HG02763 (cell line): ENCODE results near the gene ATP8A2.

Experiments used
- ATAC-seq: cut with Tn5 transposase; IDR thresholded peaks from one replicate; pipeline ENCODE4 v1.9.1; 2021; ENCODE audit warnings: mild to moderate bottlenecking, moderate library complexity; ENCODE audit not compliant: unreplicated experiment

Gene ATP8A2

GRCh38 chr13:25722893-25723292, 351.1 kb downstream of the ATP8A2 start:
- ATAC-seq = no peak

GRCh38 chr13:25725104-25725503, 353.3 kb downstream of the ATP8A2 start:
- ATAC-seq = no peak

- no peak for ATAC-seq
Measured at GRCh38 chr13:25727250-25727649, 355.5 kb downstream of the ATP8A2 start.

- ATAC-seq = no peak
Measured at GRCh38 chr13:25727810-25728209, 356.0 kb downstream of the ATP8A2 start.

GRCh38 chr13:25729201-25729600, 357.4 kb downstream of the ATP8A2 start:
- no peak for ATAC-seq

- no peak for ATAC-seq
Measured at GRCh38 chr13:25731037-25731436, 359.3 kb downstream of the ATP8A2 start.

- ATAC-seq = no peak
Measured at GRCh38 chr13:25731536-25731935, 359.8 kb downstream of the ATP8A2 start.

- no peak for ATAC-seq
Measured at GRCh38 chr13:25732111-25732865, 360.5 kb downstream of the ATP8A2 start.

- no peak for ATAC-seq
Measured at GRCh38 chr13:25733001-25733491, 361.3 kb downstream of the ATP8A2 start.

- no peak for ATAC-seq
Measured at GRCh38 chr13:25733696-25734435, 362.1 kb downstream of the ATP8A2 start.

- ATAC-seq = no peak
Measured at GRCh38 chr13:25738342-25739196, 366.8 kb downstream of the ATP8A2 start.

- ATAC-seq = no peak
Measured at GRCh38 chr13:25739376-25739775, 367.6 kb downstream of the ATP8A2 start.

- no peak for ATAC-seq
Measured at GRCh38 chr13:25741796-25742195, 370.0 kb downstream of the ATP8A2 start.

- ATAC-seq = no peak
Measured at GRCh38 chr13:25742220-25742619, 370.4 kb downstream of the ATP8A2 start.

- ATAC-seq = no peak
Measured at GRCh38 chr13:25743421-25743820, 371.6 kb downstream of the ATP8A2 start.

GRCh38 chr13:25744178-25744577, 372.4 kb downstream of the ATP8A2 start:
- no peak for ATAC-seq

- ATAC-seq = no peak
Measured at GRCh38 chr13:25746131-25746530, 374.4 kb downstream of the ATP8A2 start.

- ATAC-seq = no peak
Measured at GRCh38 chr13:25752957-25753551, 381.3 kb downstream of the ATP8A2 start.

GRCh38 chr13:25753976-25754375, 382.2 kb downstream of the ATP8A2 start:
- no peak for ATAC-seq

GRCh38 chr13:25756251-25756650, 384.5 kb downstream of the ATP8A2 start:
- no peak for ATAC-seq

- ATAC-seq = no peak
Measured at GRCh38 chr13:25756912-25757311, 385.1 kb downstream of the ATP8A2 start.
